Hematopoietic multipotent progenitor cell treated with erythropoietin and hydrocortisone succinate and interleukin-3 and kit ligand, for 8 days (in vitro differentiated cells): ENCODE results near the gene LRCH4.
"Not testable (repeated sequence)": the region's sequence is repeated elsewhere in the genome, so short reads cannot be mapped to it uniquely, and the experiment has no call there.

Source experiments
- DNase-seq: peaks from one replicate; pipeline ENCODE4 v3.0.0-alpha.2; 2015

The LRCH4 gene

GRCh38 chr7:100567031-100567730 lies 18.7 kb downstream of the LRCH4 start:
- no peak for DNase-seq

- no peak for DNase-seq
These were observed 19.9 kb downstream of the LRCH4 start for GRCh38 chr7:100566018-100566531.

- no peak for DNase-seq
These were observed 20.8 kb downstream of the LRCH4 start for GRCh38 chr7:100565133-100565571.

GRCh38 chr7:100564405-100564804 lies 21.5 kb downstream of the LRCH4 start:
- not testable (repeated sequence) for DNase-seq

GRCh38 chr7:100563809-100564400 lies 22.0 kb downstream of the LRCH4 start:
- peak; percentile 80 for DNase-seq

GRCh38 chr7:100563100-100563564 lies 22.8 kb downstream of the LRCH4 start:
- DNase-seq, result no peak

GRCh38 chr7:100562195-100563099 lies 23.5 kb downstream of the LRCH4 start:
- no peak for DNase-seq

GRCh38 chr7:100561491-100562194 lies 24.3 kb downstream of the LRCH4 start:
- no peak for DNase-seq

GRCh38 chr7:100559127-100559526 lies 26.8 kb downstream of the LRCH4 start:
- DNase-seq, result no peak

- peak; percentile 95 for DNase-seq
These were observed 29.4 kb downstream of the LRCH4 start for GRCh38 chr7:100556541-100556940.

GRCh38 chr7:100555701-100556100 lies 30.2 kb downstream of the LRCH4 start:
- no peak for DNase-seq

GRCh38 chr7:100553032-100553431 lies 32.9 kb downstream of the LRCH4 start:
- no peak for DNase-seq

GRCh38 chr7:100552532-100552931 lies 33.4 kb downstream of the LRCH4 start:
- no peak for DNase-seq

- DNase-seq, result not testable (repeated sequence)
These were observed 37.5 kb downstream of the LRCH4 start for GRCh38 chr7:100548446-100548845.

GRCh38 chr7:100547872-100548271 lies 38.1 kb downstream of the LRCH4 start:
- peak; percentile 44 for DNase-seq

GRCh38 chr7:100546926-100547800 lies 38.8 kb downstream of the LRCH4 start:
- no peak for DNase-seq

- no peak for DNase-seq
These were observed 39.6 kb downstream of the LRCH4 start for GRCh38 chr7:100546129-100546925.

GRCh38 chr7:100545360-100546128 lies 40.4 kb downstream of the LRCH4 start:
- no peak for DNase-seq

- no peak for DNase-seq
These were observed 41.0 kb downstream of the LRCH4 start for GRCh38 chr7:100544967-100545359.

- DNase-seq, result no peak
These were observed 41.5 kb downstream of the LRCH4 start for GRCh38 chr7:100544386-100544785.
